ENCODE measurements around the gene FANCC.

The FANCC gene

DNA sequence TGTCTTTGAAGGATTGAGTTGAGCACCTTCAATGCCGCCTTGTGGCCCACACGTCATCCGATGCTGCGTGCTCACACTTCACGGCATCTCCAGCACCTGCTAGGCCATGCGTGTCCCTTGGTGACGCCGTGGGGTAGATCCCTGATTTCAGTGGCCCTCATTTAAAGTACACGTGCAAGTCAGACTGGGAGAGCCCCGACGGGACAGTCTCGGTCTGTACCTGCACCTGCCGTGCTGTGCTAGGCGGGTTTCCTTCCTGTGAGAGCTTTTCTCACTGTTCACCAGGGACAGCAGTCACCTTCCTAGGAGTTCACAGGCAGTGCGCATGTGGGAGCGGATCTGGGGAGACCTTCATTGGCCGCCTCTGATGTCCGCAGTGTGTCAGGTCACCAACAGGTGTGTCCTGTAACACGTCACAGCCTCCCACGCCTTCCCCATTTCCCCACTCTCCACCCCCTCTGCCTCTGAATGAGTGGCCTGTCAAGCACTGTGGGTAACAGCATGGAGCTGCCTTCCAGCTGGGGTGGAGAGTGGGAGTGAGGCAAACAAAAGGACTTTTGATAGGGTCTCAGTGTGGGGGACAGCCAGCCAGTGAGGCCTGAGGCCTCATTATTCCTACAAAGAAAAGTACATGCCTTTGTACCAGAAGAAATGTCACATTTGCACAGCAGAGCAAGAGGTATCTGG lies 236.4 kb downstream of the FANCC start:
- no peak for DNase-seq

DNA sequence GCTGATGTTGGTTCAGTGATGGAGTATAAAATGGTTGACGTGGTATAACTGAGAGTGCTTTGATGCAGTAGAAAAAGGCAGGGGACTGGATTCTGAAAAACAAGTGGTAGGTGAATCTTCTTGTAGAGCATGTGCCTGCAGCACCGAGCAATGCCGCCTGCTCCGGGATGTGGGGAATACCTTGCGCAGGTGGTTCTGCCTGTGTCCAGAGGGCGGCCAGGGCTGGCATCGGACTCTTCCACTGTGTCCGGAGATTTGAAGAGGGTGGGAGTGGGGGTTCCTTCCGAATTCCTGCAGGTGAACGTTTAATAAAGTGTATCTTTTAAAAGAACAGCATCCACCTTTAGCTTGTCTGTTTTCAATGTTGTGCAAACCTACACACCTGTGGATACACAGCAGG lies 238.0 kb downstream of the FANCC start:
- DNase-seq = no peak

DNA sequence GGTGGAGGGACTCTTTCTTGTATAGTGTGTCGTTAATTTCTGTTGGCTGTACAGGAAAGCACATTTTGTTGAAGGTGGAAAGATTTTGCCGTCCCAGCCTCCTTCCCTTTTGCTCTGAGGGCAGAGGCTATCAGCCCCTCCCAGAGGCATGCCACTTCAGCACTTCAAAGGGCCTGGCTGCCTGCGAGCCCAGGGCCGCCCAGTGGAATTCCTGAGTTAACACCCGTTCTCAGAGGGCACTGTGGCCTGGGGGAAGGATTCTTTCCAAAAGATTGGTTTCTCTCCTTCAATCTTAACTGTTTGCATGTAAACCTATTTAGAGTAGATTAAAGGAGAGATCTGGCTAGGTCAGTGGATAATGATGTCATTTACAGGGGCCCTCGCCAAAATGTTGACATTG lies 238.6 kb downstream of the FANCC start:
- DNase-seq = no peak

GRCh38 chr9:95078511-95078910 lies 239.0 kb downstream of the FANCC start:
- no peak for DNase-seq

- DNase-seq = no peak
Measured at GRCh38 chr9:95077766-95078370, 239.6 kb downstream of the FANCC start.

GRCh38 chr9:95077053-95077765 lies 240.3 kb downstream of the FANCC start:
- no peak for DNase-seq

DNA sequence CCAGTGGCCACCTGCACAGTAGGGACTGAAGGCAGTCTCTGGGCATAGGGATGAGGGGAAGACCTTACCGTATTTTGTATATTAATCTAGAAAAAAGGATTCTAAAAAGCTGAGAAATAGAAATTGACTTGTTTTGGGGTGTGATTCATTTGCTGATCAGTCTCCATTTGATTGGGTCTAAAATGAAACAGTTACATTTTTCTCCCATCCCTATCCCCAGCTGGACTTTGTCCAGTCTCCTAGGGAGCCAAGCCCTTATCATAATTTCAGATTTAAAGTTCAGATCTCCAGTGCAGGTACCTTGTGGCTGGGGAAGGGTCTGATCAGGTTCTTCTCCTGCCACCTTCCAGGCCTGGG lies 240.8 kb downstream of the FANCC start:
- no peak for DNase-seq

GRCh38 chr9:95075700-95076099 lies 241.8 kb downstream of the FANCC start:
- DNase-seq = no peak

DNA sequence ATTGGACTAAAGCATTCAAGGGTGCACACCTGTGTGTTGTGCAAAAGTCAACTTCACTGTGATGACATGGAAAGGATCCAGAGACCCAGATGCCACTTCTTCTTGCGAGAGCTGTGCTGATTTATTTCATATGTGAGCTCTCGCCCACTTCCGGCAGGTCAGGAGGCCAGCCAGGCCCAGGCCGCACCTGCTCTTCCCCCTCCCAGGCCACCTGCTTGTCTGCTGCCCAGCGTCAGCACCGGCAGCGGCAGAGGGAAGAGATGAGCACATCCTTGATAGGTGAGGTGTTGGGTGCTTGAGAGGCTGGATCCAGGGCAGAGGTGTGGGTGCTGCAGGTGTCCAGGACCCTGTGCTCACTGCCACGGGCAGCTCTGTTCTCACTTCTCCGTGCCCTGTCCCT lies 242.9 kb downstream of the FANCC start:
- DNase-seq = no peak

DNA sequence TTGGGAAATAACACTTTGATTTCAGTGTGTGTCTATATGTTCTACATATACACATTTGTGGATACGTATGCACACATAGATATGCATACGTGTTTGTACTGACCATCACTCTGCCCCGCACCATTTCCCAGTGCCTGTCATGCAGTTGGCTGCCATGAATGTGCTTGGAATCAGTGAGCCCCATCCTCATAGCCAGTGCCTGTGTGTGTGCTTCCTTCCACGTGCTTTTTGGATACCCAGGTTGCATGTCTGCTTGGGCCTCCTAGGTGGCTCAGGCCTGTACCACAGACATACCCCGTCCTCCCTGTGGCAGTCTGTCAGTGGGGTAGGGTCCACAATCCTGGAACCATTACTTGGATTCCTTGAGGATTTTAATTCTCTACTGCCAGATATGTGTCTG lies 243.6 kb downstream of the FANCC start:
- DNase-seq = no peak

- no peak for DNase-seq
Measured at GRCh38 chr9:95073042-95073607, 244.4 kb downstream of the FANCC start.

- DNase-seq = no peak
Measured at GRCh38 chr9:95071925-95072324, 245.6 kb downstream of the FANCC start.

- no peak for DNase-seq
Measured at GRCh38 chr9:95071450-95071849, 246.1 kb downstream of the FANCC start.

DNA sequence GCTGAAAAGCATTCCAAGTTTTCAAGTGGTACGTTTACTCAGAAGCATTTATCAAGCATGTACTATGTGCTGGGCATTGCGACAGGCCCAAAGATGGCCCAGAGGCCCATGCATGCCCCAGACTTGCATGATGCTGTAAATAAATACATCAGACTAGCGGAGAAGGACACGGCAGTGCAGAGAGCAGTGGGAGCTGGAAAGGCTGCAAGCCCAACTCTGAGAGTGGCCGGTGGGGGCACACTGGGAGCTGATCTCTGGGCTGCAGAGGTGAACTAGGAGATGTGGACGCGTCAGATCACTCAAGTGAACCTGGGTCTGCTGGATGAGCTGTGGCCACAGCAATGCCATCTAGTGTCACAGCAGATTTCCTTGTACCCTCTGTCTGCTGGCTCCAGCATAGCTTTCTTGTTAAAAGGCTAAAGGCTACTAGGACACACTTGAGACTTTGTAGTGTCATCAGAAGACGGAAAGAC lies 246.9 kb downstream of the FANCC start:
- no peak for DNase-seq

DNA sequence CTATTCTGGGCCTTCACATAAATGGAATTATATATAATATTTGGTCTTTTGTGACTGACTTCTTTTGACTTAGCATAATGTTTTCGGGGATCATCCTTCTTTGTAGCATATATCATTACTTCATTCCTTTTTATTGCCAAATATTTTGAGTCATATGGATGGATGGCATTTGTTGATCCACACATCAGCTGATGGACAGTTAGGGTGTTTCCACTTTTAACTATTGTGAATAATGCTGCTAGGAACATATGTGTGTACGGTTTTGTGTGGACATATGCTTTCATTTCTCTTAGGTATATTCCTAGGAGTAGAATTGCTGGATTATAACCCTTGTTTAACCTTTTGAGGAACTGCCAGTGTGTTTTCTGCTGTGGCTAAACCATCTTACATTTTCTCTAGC lies 249.6 kb downstream of the FANCC start:
- no peak for DNase-seq

GRCh38 chr9:95067057-95067456 lies 250.5 kb downstream of the FANCC start:
- no peak for DNase-seq

DNA sequence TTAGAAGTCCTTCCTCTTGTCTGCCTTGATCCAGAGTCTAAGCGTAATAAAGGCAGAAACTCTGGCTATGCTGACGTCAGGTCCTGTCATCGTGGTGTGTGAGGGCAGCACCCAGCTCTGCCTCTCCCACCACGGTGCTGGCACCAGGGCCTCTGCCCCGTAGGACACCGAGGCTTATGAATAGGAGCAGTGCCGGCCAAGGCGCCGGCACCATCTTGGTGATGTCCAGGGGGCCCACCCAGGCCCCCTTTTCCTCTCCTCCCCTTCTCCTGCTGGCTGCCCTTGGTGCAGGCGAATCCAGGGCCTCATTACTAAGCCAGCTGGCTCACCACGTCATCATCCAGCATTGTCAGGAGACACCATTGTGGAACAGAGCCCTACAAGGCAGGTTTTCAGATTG lies 252.3 kb downstream of the FANCC start:
- DNase-seq = no peak

DNA sequence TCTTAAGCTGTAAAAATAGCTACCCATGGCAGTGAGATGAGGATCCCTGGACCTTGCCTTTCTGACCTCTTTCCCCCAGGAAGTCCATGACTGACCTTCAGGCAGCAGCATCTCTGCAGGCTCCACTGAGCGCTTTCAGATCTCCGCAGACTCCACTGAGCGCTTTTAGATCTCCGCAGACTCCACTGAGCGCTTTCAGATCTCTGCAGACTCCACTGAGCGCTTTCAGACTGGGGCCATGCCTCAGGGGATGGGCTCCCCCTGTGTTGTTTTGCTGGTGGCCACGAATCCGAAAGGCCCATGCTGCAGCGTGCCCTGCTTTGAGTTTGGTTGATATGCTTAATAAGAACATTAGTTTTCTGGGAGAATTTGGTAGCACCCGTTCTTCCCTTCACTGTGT lies 254.2 kb downstream of the FANCC start:
- no peak for DNase-seq

DNA sequence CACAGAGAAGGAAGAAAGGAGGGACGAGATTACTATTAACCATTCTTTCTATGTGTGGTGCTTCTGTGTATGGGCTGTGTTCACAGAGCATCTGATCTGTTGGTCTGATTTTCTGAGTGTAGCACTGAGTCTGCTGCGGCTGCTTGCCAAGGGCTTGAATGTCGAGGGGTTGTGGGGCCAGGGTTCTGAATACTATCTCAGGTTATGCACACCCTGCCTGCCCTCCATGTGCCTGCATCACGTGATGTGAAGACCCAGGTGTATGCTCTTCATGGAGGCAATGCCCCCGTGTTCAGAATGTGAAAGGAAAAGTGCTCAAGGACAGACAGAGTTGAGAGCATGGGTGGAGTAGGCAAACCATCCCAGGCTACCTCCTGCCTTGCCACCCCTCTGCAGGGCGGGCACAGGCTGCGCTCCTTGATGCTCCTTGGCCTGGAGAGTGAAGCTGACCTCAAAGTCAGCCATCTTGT lies 254.9 kb downstream of the FANCC start:
- DNase-seq = no peak

DNA sequence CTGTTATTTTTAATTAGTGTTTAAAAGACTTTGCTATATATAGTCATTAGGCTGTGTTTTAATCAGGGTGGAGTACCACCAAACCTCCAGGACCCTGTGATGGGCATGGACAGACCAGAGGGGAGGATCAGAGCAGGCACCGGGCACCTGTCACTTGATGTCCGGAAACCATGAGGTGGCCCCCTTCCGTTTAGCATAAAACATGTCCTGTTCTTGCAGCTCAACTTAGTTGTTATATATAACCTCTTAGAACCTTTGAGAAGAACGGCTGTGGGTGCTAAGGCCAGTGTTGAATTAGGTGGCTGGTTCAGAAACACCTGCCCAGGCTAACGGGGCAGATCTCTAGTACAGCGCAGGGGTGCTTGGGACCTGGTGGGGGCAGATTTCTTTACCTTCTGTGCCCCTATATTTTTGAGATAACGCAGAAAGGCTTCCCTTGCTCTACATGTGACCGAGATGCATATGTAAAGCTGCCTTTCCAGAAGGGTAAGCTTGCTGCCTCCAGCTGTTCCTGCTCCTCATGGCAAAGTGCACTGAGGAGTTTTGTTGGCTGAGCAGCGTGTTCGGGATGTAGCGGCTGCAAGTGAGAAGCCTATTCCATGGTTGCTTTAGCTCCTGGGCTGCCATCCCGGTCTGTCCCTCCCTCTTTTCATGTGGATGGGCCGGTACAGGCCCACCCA lies 255.5 kb downstream of the FANCC start:
- DNase-seq = no peak

DNA sequence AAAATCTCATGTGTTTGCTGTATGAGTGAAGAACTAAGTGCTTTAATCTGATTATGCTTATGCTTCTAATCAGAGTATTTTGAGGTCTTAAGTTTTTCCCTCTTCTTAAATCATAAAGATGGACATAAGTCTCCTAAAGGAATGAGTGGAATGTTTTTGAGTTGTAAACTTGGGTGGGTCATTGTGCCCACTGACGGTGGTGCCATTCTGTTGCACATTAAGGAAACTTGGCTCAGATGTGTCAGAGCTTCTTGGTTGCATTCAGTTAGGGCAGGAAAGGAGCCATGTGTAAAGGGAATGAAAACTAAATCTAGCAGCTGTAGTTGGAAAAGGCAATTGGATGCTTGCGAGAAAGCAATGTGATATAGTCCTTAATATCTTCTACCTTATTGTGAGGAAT lies 256.6 kb downstream of the FANCC start:
- DNase-seq = no peak

GRCh38 chr9:95060234-95060633 lies 257.3 kb downstream of the FANCC start:
- no peak for DNase-seq

GRCh38 chr9:95058795-95059386 lies 258.6 kb downstream of the FANCC start:
- DNase-seq = no peak

Data from stimulated activated CD4-positive, alpha-beta T cell treated with anti-CD3 and anti-CD28 coated beads, Interleukin-12 subunit alpha, Interleukin-12 subunit beta, amount 100 ng/mL, for 4 hours (primary cell).